GM12801 (cell line): ENCODE results near the gene GSK3B.

Source experiments
- TF ChIP-seq, protein P1 (sequence below): IDR thresholded peaks from one replicate; pipeline ENCODE4 v1.5.1; 2011; ENCODE audit warnings: control low read depth; ENCODE audit not compliant: insufficient read length; ENCODE audit errors: extremely low read depth

GSK3B gene

DNA sequence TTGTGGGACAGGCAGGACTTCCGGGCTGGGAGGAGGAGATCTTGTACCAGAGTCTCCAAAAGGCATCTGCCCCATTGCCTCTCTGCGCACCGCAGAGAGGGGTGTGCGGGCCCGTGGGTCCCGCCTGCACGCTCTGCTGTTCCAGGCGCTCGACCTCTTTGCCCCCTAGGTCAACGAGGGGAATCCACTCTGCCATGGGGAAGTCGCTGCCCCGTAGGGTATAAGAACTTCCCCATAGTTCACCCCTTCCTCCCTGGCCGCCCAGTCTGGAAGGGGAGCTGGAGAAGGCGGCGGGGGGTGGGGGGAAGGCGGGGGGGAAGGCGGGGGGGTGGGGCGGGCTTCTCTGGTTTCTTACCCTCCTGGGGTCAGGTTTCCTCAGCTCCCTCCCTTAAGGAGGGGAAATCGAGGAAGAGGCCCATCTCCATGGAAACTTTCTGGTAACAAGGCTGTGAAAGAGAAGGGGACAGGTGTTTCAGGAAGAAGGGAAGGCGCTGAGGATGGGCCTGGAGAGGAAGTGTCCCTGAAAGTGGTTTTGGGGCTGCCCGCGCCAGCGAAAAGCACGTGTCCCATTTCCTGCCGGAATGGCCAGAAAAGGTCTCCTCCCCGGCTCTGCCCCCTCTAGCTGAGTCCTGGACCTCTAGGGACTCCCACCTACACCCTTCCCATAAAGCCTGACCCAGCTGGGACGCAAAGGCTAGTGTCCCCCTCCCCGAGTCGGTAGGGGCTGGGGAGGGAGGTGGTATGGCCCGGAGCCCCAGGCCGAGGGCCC lies 284.8 kb downstream of the GSK3B start:
- TF ChIP-seq, protein P1, sequence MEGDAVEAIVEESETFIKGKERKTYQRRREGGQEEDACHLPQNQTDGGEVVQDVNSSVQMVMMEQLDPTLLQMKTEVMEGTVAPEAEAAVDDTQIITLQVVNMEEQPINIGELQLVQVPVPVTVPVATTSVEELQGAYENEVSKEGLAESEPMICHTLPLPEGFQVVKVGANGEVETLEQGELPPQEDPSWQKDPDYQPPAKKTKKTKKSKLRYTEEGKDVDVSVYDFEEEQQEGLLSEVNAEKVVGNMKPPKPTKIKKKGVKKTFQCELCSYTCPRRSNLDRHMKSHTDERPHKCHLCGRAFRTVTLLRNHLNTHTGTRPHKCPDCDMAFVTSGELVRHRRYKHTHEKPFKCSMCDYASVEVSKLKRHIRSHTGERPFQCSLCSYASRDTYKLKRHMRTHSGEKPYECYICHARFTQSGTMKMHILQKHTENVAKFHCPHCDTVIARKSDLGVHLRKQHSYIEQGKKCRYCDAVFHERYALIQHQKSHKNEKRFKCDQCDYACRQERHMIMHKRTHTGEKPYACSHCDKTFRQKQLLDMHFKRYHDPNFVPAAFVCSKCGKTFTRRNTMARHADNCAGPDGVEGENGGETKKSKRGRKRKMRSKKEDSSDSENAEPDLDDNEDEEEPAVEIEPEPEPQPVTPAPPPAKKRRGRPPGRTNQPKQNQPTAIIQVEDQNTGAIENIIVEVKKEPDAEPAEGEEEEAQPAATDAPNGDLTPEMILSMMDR = no peak

DNA sequence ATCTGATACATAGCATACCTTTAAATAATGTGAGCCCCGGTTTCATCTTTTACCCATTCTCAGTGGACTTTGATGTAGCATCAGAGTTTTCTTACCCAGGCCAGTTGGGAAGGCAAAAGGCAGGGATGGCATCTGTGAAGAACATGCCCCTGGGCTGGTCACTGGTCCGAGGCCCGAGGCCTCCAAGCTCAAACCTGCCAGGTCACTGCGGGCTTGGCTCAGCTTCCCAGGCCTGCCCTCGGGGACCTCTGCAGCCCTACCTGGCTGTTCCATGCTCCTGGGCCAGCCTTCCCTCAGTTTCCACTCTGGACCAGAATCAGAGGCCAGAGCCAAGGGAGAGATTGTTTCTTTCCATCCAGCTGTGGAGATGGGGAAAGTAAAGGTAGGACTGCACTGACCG lies 285.4 kb downstream of the GSK3B start:
- TF ChIP-seq, protein P1 = no peak

DNA sequence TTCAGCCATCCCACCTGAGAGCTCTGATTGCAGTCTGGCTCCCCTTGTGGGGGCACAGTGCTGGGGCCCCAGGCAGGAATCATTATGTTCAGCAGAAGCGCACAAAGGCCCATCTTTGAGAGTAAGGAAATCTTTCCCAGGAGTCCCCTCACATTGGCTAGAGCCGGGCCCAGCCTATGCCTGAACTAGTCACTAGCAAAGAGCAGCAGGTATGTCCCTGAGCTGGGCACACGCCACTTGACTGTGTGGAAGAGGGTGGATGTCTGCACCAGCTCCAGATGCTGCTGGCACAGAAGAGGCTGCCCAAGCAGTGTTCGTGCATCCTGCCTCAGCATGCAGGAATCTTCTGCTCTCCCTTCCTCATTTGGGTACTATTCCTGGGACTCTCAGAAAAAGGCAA lies 286.0 kb downstream of the GSK3B start:
- TF ChIP-seq, protein P1 = no peak

DNA sequence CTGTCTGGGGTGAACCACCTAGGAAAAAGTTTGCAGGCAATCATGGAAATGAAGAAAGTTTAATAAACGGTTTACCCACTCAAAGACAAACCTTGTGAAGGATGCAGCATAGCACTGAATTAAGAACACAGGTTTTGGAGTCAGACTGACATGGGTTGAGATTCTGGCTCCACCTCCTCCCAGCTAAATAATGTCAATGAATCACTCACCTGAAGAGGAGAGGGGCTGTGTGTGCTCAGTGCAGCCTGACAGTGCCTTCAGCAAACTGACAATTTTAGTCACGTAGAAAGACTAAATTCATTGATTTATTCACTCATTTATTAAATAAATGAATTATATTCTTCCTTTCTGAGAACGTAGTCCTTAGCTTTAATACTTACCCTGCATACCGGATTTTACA lies 293.4 kb downstream of the GSK3B start:
- TF ChIP-seq, protein P1 = no peak

DNA sequence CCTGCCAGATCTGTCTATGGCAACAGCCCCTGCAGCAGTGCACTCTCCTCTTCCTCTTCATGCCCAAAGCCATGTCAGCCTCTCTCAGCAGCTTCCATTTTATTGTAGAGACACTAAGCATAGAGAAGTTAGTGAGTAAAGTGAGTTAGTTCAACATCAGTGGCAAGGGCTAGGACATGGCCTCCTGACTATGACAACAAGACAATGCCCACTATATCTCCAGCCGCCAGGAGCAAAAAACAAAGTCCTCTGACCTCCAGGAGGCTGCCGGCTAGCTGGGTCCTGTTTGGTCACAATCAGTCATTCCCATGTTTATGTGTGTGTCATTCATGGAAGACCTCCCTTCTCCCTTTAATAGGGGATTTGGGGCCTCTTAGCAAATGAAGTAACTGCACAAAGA lies 297.5 kb downstream of the GSK3B start:
- TF ChIP-seq, protein P1 = no peak

DNA sequence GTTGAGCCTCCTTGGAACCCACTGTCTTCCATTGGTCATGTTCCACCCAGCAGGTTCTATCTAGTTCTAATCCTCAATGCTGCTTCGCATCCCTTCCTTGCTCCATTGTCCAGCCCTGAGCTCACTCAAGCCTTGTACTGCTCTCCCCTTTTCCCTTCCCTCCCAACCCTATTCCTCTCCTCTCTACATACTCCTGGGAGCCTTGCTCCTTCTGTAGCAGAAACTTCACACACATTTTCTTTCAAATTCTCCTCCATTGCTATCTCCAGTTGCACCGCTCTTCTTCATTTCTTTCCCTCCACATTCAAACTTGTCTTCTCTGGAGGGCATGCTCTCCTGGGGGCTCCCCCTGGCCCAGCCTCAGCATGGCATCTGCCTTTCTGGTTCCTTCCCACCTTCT lies 297.9 kb downstream of the GSK3B start:
- TF ChIP-seq, protein P1 = no peak

DNA sequence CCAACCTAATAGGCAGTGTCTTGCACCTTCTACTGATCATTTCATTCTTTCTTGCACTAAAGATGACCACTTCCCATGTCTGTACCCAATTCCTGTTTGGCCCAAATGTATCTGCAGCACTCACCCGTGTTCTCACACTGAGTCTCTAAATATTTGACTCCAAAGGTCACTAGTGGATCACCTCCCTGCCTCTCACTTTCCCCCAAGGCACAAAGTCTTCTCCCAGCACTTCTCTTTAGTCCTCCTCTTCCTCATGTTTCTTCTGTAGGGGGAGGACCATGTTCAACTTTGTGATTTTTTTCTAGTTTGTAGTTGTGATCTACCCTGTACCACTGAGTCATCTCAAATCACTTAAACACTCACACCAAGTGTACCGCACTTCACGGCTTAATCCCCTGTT lies 298.4 kb downstream of the GSK3B start:
- TF ChIP-seq, protein P1 = no peak
